ENCODE results near the gene CCDC12. TPM values are rescaled to one million over a fixed set of nuclear protein-coding genes. Genes with fewer than 3 reads are reported as not detected.

CCDC12 gene
- total RNA-seq, 2 experiments from 2014 or later = 57.0 to 59.1 TPM

GRCh38 chr3:46897031-46897430 lies 79.5 kb downstream of the CCDC12 start:
- ChIA-PET POLR2A (no interaction called here), CTCF (no interaction called here)

GRCh38 chr3:46896386-46896785 lies 80.2 kb downstream of the CCDC12 start:
- ChIA-PET CTCF (interaction anchor here (1.3 to 3.5 kb wide), 6 partner anchors 11 to 193 kb away, joined by 5 to 16 read pairs (median 10); no protein-coding TSS in a partner anchor), POLR2A (no interaction called here)

GRCh38 chr3:46895761-46896160 lies 80.8 kb downstream of the CCDC12 start:
- ChIA-PET POLR2A (no interaction called here), CTCF (interaction anchor here (0.7 to 3.5 kb wide), 10 partner anchors 10 to 194 kb away, joined by 3 to 16 read pairs (median 8); partner anchors contain the start of gene TMIE)

- ChIA-PET CTCF (interaction anchor here (0.7 to 3.5 kb wide), 14 partner anchors 10 to 194 kb away, joined by 3 to 16 read pairs (median 6); partner anchors contain the start of gene TMIE), POLR2A (no interaction called here)
These were observed 81.3 kb downstream of the CCDC12 start for GRCh38 chr3:46895204-46895660.

- POLR2A ChIA-PET = no interaction called here
- CTCF ChIA-PET = interaction anchor here (0.7 to 3.5 kb wide), 12 partner anchors 9 to 433 kb away, joined by 3 to 16 read pairs (median 6); no protein-coding TSS in a partner anchor
These were observed 82.3 kb downstream of the CCDC12 start for GRCh38 chr3:46894256-46894655.

- ChIA-PET CTCF (interaction anchor here (1.0 to 3.5 kb wide), 4 partner anchors 27 to 190 kb away, joined by 3 to 16 read pairs (median 9); no protein-coding TSS in a partner anchor), POLR2A (no interaction called here)
These were observed 82.8 kb downstream of the CCDC12 start for GRCh38 chr3:46893763-46894162.

- POLR2A ChIA-PET = no interaction called here
- CTCF ChIA-PET = interaction anchor here (1.0 to 3.5 kb wide), 3 partner anchors 26 to 190 kb away, joined by 3 to 16 read pairs (median 8); no protein-coding TSS in a partner anchor
These were observed 83.3 kb downstream of the CCDC12 start for GRCh38 chr3:46893146-46893748.

- ChIA-PET POLR2A (no interaction called here), CTCF (interaction anchor here (3.5 kb wide), 1 partner anchor 189 kb away, joined by 16 read pairs; no protein-coding TSS in a partner anchor)
These were observed 84.0 kb downstream of the CCDC12 start for GRCh38 chr3:46892285-46893145.

- ChIA-PET POLR2A (no interaction called here), CTCF (interaction anchor here (1.1 to 1.8 kb wide), 2 partner anchors 13 to 407 kb away, joined by 4 read pairs; no protein-coding TSS in a partner anchor)
These were observed 85.4 kb downstream of the CCDC12 start for GRCh38 chr3:46891132-46891531.

GRCh38 chr3:46890132-46890531 lies 86.4 kb downstream of the CCDC12 start:
- ChIA-PET POLR2A (interaction anchor here (0.7 kb wide), 1 partner anchor 82 kb away, joined by 8 read pairs; no protein-coding TSS in a partner anchor), CTCF (interaction anchor here (1.1 to 2.7 kb wide), 5 partner anchors 12 to 406 kb away, joined by 3 to 8 read pairs (median 4); no protein-coding TSS in a partner anchor)

GRCh38 chr3:46889381-46890110 lies 87.0 kb downstream of the CCDC12 start:
- POLR2A ChIA-PET = no interaction called here

GRCh38 chr3:46888705-46889104 lies 87.8 kb downstream of the CCDC12 start:
- CTCF ChIA-PET = interaction anchor here (1.3 to 2.7 kb wide), 3 partner anchors 22 to 186 kb away, joined by 3 to 8 read pairs (median 3); no protein-coding TSS in a partner anchor
- POLR2A ChIA-PET = no interaction called here

More at GRCh38 chr3:46889381-46890110, 87.0 kb downstream of the CCDC12 start:
- CTCF ChIA-PET = interaction anchor here (1.3 to 2.7 kb wide), 4 partner anchors 22 to 406 kb away, joined by 3 to 8 read pairs (median 4); no protein-coding TSS in a partner anchor

GRCh38 chr3:46887980-46888494 lies 88.5 kb downstream of the CCDC12 start:
- POLR2A ChIA-PET = no interaction called here
- CTCF ChIA-PET = interaction anchor here (1.0 to 2.7 kb wide), 3 partner anchors 21 to 51 kb away, joined by 3 to 8 read pairs (median 4); no protein-coding TSS in a partner anchor

GRCh38 chr3:46885612-46886011 lies 90.9 kb downstream of the CCDC12 start:
- CTCF ChIA-PET = interaction anchor here (0.9 to 3.0 kb wide), 2 partner anchors 10 to 18 kb away, joined by 3 to 10 read pairs; no protein-coding TSS in a partner anchor

GRCh38 chr3:46884929-46885328 lies 91.6 kb downstream of the CCDC12 start:
- CTCF ChIA-PET = interaction anchor here (3.0 kb wide), 1 partner anchor 10 kb away, joined by 10 read pairs; no protein-coding TSS in a partner anchor
- POLR2A ChIA-PET = no interaction called here

More at GRCh38 chr3:46885612-46886011, 90.9 kb downstream of the CCDC12 start:
- POLR2A ChIA-PET = no interaction called here

- CTCF ChIA-PET = interaction anchor here (3.0 kb wide), 1 partner anchor 11 kb away, joined by 10 read pairs; no protein-coding TSS in a partner anchor
- POLR2A ChIA-PET = no interaction called here
These were observed 92.1 kb downstream of the CCDC12 start for GRCh38 chr3:46884427-46884826.

GRCh38 chr3:46883830-46884185 lies 92.7 kb downstream of the CCDC12 start:
- POLR2A ChIA-PET = no interaction called here
- CTCF ChIA-PET = no interaction called here

GRCh38 chr3:46883054-46883829 lies 93.3 kb downstream of the CCDC12 start:
- POLR2A ChIA-PET = no interaction called here
- CTCF ChIA-PET = no interaction called here
